Measurements from ENCODE around the gene CNOT6. TPM values are rescaled to one million over a fixed set of nuclear protein-coding genes. Genes with fewer than 3 reads are reported as not detected.

The CNOT6 gene
- total RNA-seq, 2 donors from 2014 or later = 18.4 to 20.1 TPM

DNA sequence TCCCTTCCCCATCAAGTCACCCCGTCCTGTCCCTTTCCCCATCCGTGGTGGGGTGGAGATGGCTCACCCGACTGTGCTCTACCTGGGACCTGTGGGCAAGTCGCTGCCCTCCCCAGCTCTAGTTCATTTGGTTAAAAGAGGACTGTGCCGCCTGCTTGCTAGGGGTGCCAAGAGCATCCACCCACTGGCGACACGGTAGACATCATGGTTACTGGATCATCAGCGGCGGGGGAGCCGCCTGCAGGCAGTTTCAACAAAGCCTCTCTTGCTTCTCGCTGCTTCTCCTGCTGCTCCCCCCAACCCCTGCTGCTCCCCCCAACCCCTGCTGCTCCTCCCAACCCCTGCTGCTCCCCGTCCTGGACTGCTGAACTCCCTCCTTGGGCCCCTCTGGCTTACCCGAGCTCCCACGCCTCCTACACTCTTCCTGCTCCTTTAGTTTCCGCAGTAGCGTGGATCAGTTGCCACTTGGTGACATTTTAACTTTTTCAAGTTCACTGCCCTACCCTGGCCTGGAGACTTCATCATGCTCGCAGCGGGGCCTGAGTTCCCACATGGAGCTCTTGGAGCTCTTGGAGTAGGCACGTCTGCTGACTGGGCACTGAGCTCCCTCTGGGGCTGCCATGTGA, 119.1 kb downstream of the CNOT6 start:
- Histone ChIP-seq H3K36me3 (no peaks in the 10 kb centered on the region), H3K27me3 (replicated peaks; ENCODE audit: insufficient read depth) (no peaks in the 10 kb centered on the region), H3K9me3 (no peaks in the 10 kb centered on the region), H3K27ac (no peak overlapping the region), H3K4me1 (replicated peaks) (no peaks in the 10 kb centered on the region), H3K4me3 (no peak overlapping the region)
- intact Hi-C loops (cut with DNase I) = no loop called here
- DNase-seq (ENCODE audit: low spot score) = no peak
- 80% methylated on average over 19 of the region's 19 CpGs for WGBS
- TF ChIP-seq POLR2A (IDR thresholded peaks at IDR 0.05) = no peak
- no peak for TF ChIP-seq POLR2AphosphoS5 (IDR thresholded peaks at IDR 0.05)
- TF ChIP-seq, protein P1, sequence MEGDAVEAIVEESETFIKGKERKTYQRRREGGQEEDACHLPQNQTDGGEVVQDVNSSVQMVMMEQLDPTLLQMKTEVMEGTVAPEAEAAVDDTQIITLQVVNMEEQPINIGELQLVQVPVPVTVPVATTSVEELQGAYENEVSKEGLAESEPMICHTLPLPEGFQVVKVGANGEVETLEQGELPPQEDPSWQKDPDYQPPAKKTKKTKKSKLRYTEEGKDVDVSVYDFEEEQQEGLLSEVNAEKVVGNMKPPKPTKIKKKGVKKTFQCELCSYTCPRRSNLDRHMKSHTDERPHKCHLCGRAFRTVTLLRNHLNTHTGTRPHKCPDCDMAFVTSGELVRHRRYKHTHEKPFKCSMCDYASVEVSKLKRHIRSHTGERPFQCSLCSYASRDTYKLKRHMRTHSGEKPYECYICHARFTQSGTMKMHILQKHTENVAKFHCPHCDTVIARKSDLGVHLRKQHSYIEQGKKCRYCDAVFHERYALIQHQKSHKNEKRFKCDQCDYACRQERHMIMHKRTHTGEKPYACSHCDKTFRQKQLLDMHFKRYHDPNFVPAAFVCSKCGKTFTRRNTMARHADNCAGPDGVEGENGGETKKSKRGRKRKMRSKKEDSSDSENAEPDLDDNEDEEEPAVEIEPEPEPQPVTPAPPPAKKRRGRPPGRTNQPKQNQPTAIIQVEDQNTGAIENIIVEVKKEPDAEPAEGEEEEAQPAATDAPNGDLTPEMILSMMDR (IDR thresholded peaks at IDR 0.05) = no peak

DNA sequence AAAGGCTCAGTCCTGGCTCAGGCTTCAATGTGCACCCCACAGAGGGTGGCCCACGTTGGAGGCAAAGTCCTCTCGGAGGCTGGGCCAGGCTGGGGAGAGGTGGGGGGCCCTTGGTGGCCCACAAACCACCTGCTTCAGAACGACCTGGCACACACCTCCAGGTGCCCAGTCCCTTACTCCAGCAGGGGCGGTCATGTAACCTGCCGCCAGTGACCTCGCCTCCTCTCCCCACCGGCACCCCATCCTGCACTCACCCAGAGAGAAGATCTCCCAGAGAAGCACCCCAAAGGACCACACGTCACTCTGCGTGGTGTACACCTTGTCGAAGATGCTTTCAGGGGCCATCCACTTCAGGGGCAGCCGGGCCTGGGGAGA, 119.6 kb downstream of the CNOT6 start:
- no peak overlapping the region for H3K27ac ChIP-seq
- no peak overlapping the region for H3K4me3 ChIP-seq
- no peaks in the 10 kb centered on the region for H3K27me3 ChIP-seq (replicated peaks; ENCODE audit: insufficient read depth)
- intact Hi-C loops (cut with DNase I) = no loop called here
- H3K36me3 ChIP-seq = no peaks in the 10 kb centered on the region
- no peaks in the 10 kb centered on the region for H3K4me1 ChIP-seq (replicated peaks)
- no peak for TF ChIP-seq POLR2A (IDR thresholded peaks at IDR 0.05)
- no peak for TF ChIP-seq POLR2AphosphoS5 (IDR thresholded peaks at IDR 0.05)
- TF ChIP-seq, protein P1 (IDR thresholded peaks at IDR 0.05) = no peak
- H3K9me3 ChIP-seq = no peaks in the 10 kb centered on the region
- DNase-seq (ENCODE audit: low spot score) = no peak
- 81% methylated on average over 11 of the region's 11 CpGs for WGBS

DNA sequence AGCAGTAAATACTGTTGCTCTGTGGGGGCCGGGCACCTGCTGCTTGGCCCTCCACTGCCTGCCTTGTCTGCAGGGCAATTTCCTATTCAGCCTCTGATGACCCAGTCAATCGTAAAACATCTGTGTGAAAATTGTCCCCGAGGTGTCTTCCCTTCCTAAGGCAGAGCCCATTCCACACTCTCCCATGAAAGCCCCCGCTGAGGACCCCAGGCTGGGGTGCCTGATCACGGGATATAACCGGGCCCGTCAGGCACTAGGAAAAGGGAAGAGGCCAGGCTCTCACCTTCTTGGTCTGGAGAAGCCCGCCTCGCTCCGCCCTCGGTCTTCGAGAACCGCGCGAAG, 124.3 kb downstream of the CNOT6 start:
- DNase-seq (ENCODE audit: low spot score) = no peak
- Histone ChIP-seq H3K27me3 (replicated peaks; ENCODE audit: insufficient read depth) (no peaks in the 10 kb centered on the region), H3K27ac (no peak overlapping the region), H3K9me3 (no peaks in the 10 kb centered on the region), H3K36me3 (no peaks in the 10 kb centered on the region), H3K4me3 (peak overlapping the region; percentile 12 to 19), H3K4me1 (replicated peaks) (no peaks in the 10 kb centered on the region)
- 15% methylated on average over 7 of the region's 15 CpGs for WGBS
- intact Hi-C loops (cut with DNase I) = no loop called here
- TF ChIP-seq POLR2A (IDR thresholded peaks at IDR 0.05) = no peak
- no peak for TF ChIP-seq POLR2AphosphoS5 (IDR thresholded peaks at IDR 0.05)
- TF ChIP-seq, protein P1 (IDR thresholded peaks at IDR 0.05) = no peak

DNA sequence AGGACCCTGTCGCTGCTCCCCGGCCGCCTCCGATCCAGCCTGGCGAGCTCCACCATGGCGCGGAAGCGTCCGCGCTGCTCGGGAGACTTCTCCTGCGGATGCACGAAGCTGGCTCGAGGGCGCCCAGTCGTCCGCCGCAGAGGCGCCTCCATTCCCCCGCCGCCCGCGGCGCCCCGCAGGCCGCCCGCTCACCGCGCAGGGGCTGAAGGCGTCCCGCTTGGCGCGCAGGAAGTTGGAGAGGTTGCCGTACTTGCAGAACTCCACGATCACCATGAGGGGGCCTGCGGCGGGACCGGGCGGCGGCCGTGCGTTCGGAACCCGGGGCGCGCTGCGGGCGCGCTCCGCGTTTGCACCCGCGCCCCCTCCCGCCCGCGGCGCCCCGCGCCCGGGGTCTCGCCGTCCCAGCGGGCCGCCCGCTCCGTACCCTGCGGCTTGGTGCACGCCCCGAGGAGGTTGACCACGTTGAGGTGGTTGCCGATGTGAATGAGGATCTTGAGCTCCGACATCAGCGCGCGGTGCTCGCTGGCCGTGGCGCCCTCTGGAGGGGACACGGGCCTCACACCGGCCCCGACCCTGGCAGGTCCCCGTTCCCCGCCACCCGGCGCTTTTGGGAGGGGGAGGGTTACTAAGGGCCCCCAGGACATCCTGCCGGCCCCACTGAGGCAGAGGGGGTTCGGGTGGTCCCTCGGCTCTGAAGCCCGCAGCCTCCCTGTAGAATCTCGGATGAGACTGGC, 124.8 kb downstream of the CNOT6 start:
- Histone ChIP-seq H3K36me3 (no peaks in the 10 kb centered on the region), H3K9me3 (no peaks in the 10 kb centered on the region), H3K27me3 (replicated peaks; ENCODE audit: insufficient read depth) (no peaks in the 10 kb centered on the region), H3K4me1 (replicated peaks) (no peaks in the 10 kb centered on the region), H3K27ac (no peak overlapping the region), H3K4me3 (peak overlapping the region; percentile 12 to 19)
- WGBS = 5% methylated on average over 45 of the region's 90 CpGs
- TF ChIP-seq, protein P1 (IDR thresholded peaks at IDR 0.05) = peak in 1 of 4 experiments; percentile 14
- no peak for TF ChIP-seq POLR2A (IDR thresholded peaks at IDR 0.05)
- no peak for DNase-seq (ENCODE audit: low spot score)
- intact Hi-C loops (cut with DNase I) = no loop called here

DNA sequence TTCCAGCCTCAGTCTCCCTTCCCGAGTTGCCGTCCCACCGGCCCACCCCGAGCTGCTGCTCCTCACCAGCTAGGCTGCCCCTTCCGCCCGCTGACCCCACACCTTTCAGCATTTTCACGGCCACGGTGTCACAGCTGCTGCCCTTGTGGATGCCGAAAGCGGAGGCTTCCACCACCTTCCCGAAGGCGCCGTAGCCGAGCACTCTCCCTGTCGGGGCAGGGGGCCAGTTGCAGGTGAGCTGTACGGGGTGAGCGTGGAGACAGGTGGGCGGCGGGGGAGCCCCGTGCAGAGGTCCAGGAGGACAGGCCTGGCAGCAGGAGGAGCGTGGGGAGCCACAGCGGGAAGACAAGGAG, 125.4 kb downstream of the CNOT6 start:
- TF ChIP-seq, protein P1 (IDR thresholded peaks at IDR 0.05) = no peak
- TF ChIP-seq POLR2AphosphoS5 (IDR thresholded peaks at IDR 0.05) (no peak), POLR2A (IDR thresholded peaks at IDR 0.05) (no peak)
- Histone ChIP-seq H3K4me3 (no peak overlapping the region), H3K27me3 (replicated peaks; ENCODE audit: insufficient read depth) (no peaks in the 10 kb centered on the region), H3K9me3 (no peaks in the 10 kb centered on the region), H3K36me3 (no peaks in the 10 kb centered on the region), H3K4me1 (replicated peaks) (no peaks in the 10 kb centered on the region), H3K27ac (no peak overlapping the region)
- DNase-seq (ENCODE audit: low spot score) = no peak
- intact Hi-C loops (cut with DNase I) = no loop called here
- WGBS = 82% methylated on average over 16 of the region's 22 CpGs

Measured in prostate gland (tissue), 2 donors.